ENCODE results near the gene USH1G. TPM values are rescaled to one million over a fixed set of nuclear protein-coding genes. Genes with fewer than 3 reads are reported as not detected.

Gene USH1G
- total RNA-seq, 2 experiments from 2014 or later: not detected

DNA sequence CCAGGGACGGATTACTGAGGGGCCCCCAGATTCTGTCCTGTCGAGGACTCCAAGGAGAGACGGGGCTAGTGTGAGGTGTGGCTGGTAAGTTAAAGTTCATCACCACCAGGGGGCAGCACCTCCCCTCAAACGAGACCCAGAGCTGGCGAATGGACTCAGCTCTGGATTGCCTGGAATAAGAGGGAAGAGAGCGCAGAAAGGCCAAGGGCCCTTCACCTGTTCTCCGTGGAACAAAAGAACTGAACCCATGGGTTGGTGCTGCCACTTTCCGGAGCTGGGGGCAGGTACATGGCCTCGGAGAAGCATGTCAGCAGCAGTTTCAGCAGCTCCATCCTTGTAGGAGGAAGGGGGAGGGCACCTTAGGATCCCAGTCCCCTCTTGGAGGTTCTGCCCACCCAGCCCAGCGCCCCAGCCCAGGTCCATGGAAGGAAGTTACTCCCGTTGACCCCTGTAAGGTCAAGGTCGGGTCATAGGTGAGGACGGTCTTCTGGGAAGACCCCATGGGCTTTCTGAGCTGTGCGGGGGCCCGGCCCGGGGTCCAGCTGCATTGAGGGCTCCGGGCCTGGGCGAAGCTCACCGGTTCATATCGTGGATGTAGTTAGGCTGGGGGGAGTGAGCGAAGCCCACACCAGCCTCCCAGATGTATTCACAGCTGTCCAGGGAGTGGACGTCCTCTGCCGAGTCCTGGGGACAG lies 38.7 kb upstream of the USH1G start:
- POLR2A ChIA-PET: interaction anchor here (0.7 kb wide), 1 partner anchor 518 kb away, joined by 3 read pairs; no protein-coding TSS in a partner anchor
- H3K4me3 Mint-ChIP-seq: no peak overlapping the region
- CTCF ChIA-PET: interaction anchor here (0.6 to 5.0 kb wide), 34 partner anchors 10 to 791 kb away, joined by 3 to 27 read pairs (median 4); partner anchors contain the start of genes CDR2L, HID1, MIF4GD and MRPL58
- no peaks in the 10 kb centered on the region for H3K9me3 Mint-ChIP-seq
- no peaks in the 10 kb centered on the region for H3K27me3 Mint-ChIP-seq
- H3K36me3 Mint-ChIP-seq (ENCODE audit: low read depth): no peaks in the 10 kb centered on the region
- H3K27ac Mint-ChIP-seq: no peak overlapping the region
- peak; percentile 88 for DNase-seq
- H3K4me1 Mint-ChIP-seq: peaks cover 4% of the 10 kb centered on the region

- H3K4me1 Mint-ChIP-seq: peaks cover 4% of the 10 kb centered on the region
- H3K27me3 Mint-ChIP-seq: no peaks in the 10 kb centered on the region
- no peaks in the 10 kb centered on the region for H3K9me3 Mint-ChIP-seq
- no peaks in the 10 kb centered on the region for H3K36me3 Mint-ChIP-seq (ENCODE audit: low read depth)
- H3K4me3 Mint-ChIP-seq: no peak overlapping the region
- no peak overlapping the region for H3K27ac Mint-ChIP-seq
- POLR2A ChIA-PET: interaction anchor here (0.6 kb wide), 1 partner anchor 172 kb away, joined by 6 read pairs; no protein-coding TSS in a partner anchor
- CTCF ChIA-PET: interaction anchor here (0.6 to 5.0 kb wide), 25 partner anchors 10 to 495 kb away, joined by 3 to 27 read pairs (median 4); partner anchors contain the start of genes CDR2L, MIF4GD, MRPL58 and OTOP2
- peak; percentile 50 for DNase-seq
Observed at GRCh38 chr17:74960570-74961342, 37.7 kb upstream of the USH1G start.

DNA sequence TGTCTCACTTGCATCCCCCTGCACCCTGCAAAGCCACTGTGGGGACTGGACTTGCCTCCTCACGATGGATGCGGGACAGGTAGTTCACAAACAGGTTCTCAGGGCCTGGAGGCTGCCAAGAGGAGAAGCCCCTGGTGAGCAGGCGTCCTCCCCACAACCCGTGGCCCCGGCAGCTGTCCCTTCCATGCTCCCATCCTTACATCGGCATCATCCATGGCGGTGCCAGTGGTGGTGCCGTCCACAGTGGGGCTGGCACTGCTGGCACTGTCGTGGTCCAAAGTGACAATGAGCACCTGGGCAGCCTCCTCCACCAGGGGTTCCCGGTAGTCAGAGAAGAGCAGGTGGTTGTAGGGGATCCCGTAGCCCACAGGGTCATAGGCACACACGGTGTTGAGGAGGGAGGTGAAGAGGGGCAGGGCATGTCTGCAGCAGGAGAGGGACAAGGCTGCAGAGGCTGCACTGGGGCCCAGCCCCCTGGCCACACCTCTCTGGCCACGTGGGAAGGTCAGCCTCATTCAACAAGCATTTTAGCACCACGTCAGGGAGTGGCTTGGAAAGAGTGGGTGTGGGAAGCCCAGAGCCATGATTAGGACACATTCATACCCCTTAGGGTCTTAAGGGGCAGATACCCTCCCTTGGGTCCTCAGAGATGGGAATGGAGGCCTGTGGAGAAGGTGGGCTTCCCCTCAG lies 36.9 kb upstream of the USH1G start:
- Mint-ChIP-seq H3K9me3 (no peaks in the 10 kb centered on the region), H3K27me3 (no peaks in the 10 kb centered on the region), H3K4me1 (peaks cover 4% of the 10 kb centered on the region), H3K4me3 (no peak overlapping the region), H3K36me3 (ENCODE audit: low read depth) (no peaks in the 10 kb centered on the region), H3K27ac (no peak overlapping the region)
- ChIA-PET CTCF (interaction anchor here (0.7 to 5.0 kb wide), 15 partner anchors 9 to 280 kb away, joined by 3 to 27 read pairs (median 4); partner anchors contain the start of genes MRPL58, OTOP2 and USH1G), POLR2A (interaction anchor here (0.6 kb wide), 1 partner anchor 171 kb away, joined by 6 read pairs; no protein-coding TSS in a partner anchor)
- DNase-seq: no peak

GRCh38 chr17:74957935-74958740 lies 35.1 kb upstream of the USH1G start:
- Mint-ChIP-seq H3K4me1 (peaks cover 4% of the 10 kb centered on the region), H3K4me3 (no peak overlapping the region), H3K27me3 (no peaks in the 10 kb centered on the region), H3K36me3 (ENCODE audit: low read depth) (no peaks in the 10 kb centered on the region), H3K27ac (no peak overlapping the region), H3K9me3 (no peaks in the 10 kb centered on the region)
- ChIA-PET POLR2A (interaction anchor here (0.7 kb wide), 2 partner anchors 20 to 146 kb away, joined by 3 to 13 read pairs; no protein-coding TSS in a partner anchor), CTCF (interaction anchor here (0.6 to 5.0 kb wide), 17 partner anchors 9 to 243 kb away, joined by 3 to 27 read pairs (median 3); partner anchors contain the start of genes HID1, OTOP2 and USH1G)
- DNase-seq: peak; percentile 75

- H3K27ac Mint-ChIP-seq: no peak overlapping the region
- H3K36me3 Mint-ChIP-seq (ENCODE audit: low read depth): no peaks in the 10 kb centered on the region
- H3K9me3 Mint-ChIP-seq: no peaks in the 10 kb centered on the region
- ChIA-PET CTCF (interaction anchor here (1.8 kb wide), 1 partner anchor 35 kb away, joined by 5 read pairs; no protein-coding TSS in a partner anchor), POLR2A (no interaction called here)
- H3K4me1 Mint-ChIP-seq: peaks cover 2% of the 10 kb centered on the region
- no peak for DNase-seq
- H3K4me3 Mint-ChIP-seq: no peak overlapping the region
- H3K27me3 Mint-ChIP-seq: no peaks in the 10 kb centered on the region
Observed at GRCh38 chr17:74956093-74956492, 33.0 kb upstream of the USH1G start.

GRCh38 chr17:74954665-74955421 lies 31.8 kb upstream of the USH1G start:
- Mint-ChIP-seq H3K4me3 (no peak overlapping the region), H3K36me3 (ENCODE audit: low read depth) (no peaks in the 10 kb centered on the region), H3K27ac (no peak overlapping the region), H3K9me3 (no peaks in the 10 kb centered on the region), H3K4me1 (no peaks in the 10 kb centered on the region), H3K27me3 (no peaks in the 10 kb centered on the region)
- no peak for DNase-seq
- ChIA-PET POLR2A (no interaction called here), CTCF (interaction anchor here (0.6 kb wide), 1 partner anchor 78 kb away, joined by 3 read pairs; no protein-coding TSS in a partner anchor)

GRCh38 chr17:74954115-74954514 lies 31.1 kb upstream of the USH1G start:
- CTCF ChIA-PET: interaction anchor here (0.7 to 1.0 kb wide), 2 partner anchors 72 to 179 kb away, joined by 3 read pairs; no protein-coding TSS in a partner anchor
- Mint-ChIP-seq H3K27me3 (no peaks in the 10 kb centered on the region), H3K27ac (no peak overlapping the region), H3K36me3 (ENCODE audit: low read depth) (no peaks in the 10 kb centered on the region), H3K4me1 (no peaks in the 10 kb centered on the region), H3K9me3 (no peaks in the 10 kb centered on the region), H3K4me3 (no peak overlapping the region)
- DNase-seq: no peak
- POLR2A ChIA-PET: no interaction called here

GRCh38 chr17:74953134-74953687 lies 30.2 kb upstream of the USH1G start:
- Mint-ChIP-seq H3K4me1 (no peaks in the 10 kb centered on the region), H3K27me3 (no peaks in the 10 kb centered on the region), H3K4me3 (no peak overlapping the region), H3K9me3 (no peaks in the 10 kb centered on the region), H3K36me3 (ENCODE audit: low read depth) (no peaks in the 10 kb centered on the region), H3K27ac (no peak overlapping the region)
- POLR2A ChIA-PET: interaction anchor here (0.7 kb wide), 1 partner anchor 34 kb away, joined by 3 read pairs; no protein-coding TSS in a partner anchor
- CTCF ChIA-PET: interaction anchor here (0.6 to 1.0 kb wide), 2 partner anchors 178 to 246 kb away, joined by 3 to 5 read pairs; no protein-coding TSS in a partner anchor
- DNase-seq: no peak

GRCh38 chr17:74952431-74953133 lies 29.5 kb upstream of the USH1G start:
- no peaks in the 10 kb centered on the region for H3K4me1 Mint-ChIP-seq
- ChIA-PET CTCF (interaction anchor here (2.8 kb wide), 1 partner anchor 9 kb away, joined by 15 read pairs; no protein-coding TSS in a partner anchor), POLR2A (interaction anchor here (0.7 kb wide), 1 partner anchor 33 kb away, joined by 3 read pairs; no protein-coding TSS in a partner anchor)
- H3K9me3 Mint-ChIP-seq: no peaks in the 10 kb centered on the region
- H3K27me3 Mint-ChIP-seq: no peaks in the 10 kb centered on the region
- DNase-seq: no peak
- H3K4me3 Mint-ChIP-seq: no peak overlapping the region
- H3K27ac Mint-ChIP-seq: no peak overlapping the region
- H3K36me3 Mint-ChIP-seq (ENCODE audit: low read depth): no peaks in the 10 kb centered on the region

- Mint-ChIP-seq H3K9me3 (no peaks in the 10 kb centered on the region), H3K36me3 (ENCODE audit: low read depth) (no peaks in the 10 kb centered on the region), H3K4me3 (no peak overlapping the region), H3K27me3 (no peaks in the 10 kb centered on the region), H3K27ac (no peak overlapping the region), H3K4me1 (no peaks in the 10 kb centered on the region)
- ChIA-PET CTCF (interaction anchor here (1.2 to 2.8 kb wide), 2 partner anchors 10 to 26 kb away, joined by 3 to 15 read pairs; no protein-coding TSS in a partner anchor), POLR2A (no interaction called here)
- DNase-seq: no peak
Observed at GRCh38 chr17:74951680-74952421, 28.8 kb upstream of the USH1G start.
